Uterus (tissue), 4 donors: ENCODE measurements around the gene BRPF3. TPM values are rescaled to one million over a fixed set of nuclear protein-coding genes. Genes with fewer than 3 reads are reported as not detected.
A peak's percentile ranks its signal among the peaks of the same experiment; 100 is the strongest.

Experiments used
- DNase-seq, 2 donors: peaks; one replicate each; pipeline ENCODE4 v3.0.0-alpha.2; 2019 to 2020
- H3K27ac ChIP-seq, 2 donors: fragments of 200-600 bp; sonication (generic); 1 replicate in 1 of 2; 2 replicates in 1 of 2; pipeline ENCODE4 v1.5.1; 2016 to 2018
- H3K27me3 ChIP-seq, 2 donors: fragments of 200-600 bp; sonication (generic); one replicate each; pipeline ENCODE4 v1.5.1; 2018 to 2019; ENCODE audit warnings: control low read depth in 1 of 2
- H3K36me3 ChIP-seq, 2 donors: fragments of 200-600 bp; sonication (generic); one replicate each; pipeline ENCODE4 v1.5.1; 2019; ENCODE audit warnings: control low read depth in 1 of 2
- H3K4me1 ChIP-seq, 2 donors: fragments of 200-600 bp; sonication (generic); one replicate each; pipeline ENCODE4 v1.5.1; 2018 to 2019; ENCODE audit warnings: control low read depth in 1 of 2
- H3K4me3 ChIP-seq, 2 donors: fragments of 200-600 bp; sonication (generic); 1 replicate in 1 of 2; 2 replicates in 1 of 2; pipeline ENCODE4 v1.5.1; 2018 to 2019; ENCODE audit warnings: mild to moderate bottlenecking in 1 of 2
- H3K9me3 ChIP-seq, 2 donors: fragments of 200-600 bp; sonication (generic); one replicate each; pipeline ENCODE4 v1.5.1; 2019; ENCODE audit warnings: control low read depth in 1 of 2
- POLR2A ChIP-seq, 2 donors: fragments of 450-650 bp; IDR thresholded peaks; one replicate each; pipeline ENCODE4 v1.6.1; 2016; ENCODE audit warnings: antibody characterized with exemption in 2 of 2, mild to moderate bottlenecking in 1 of 2, moderate library complexity in 1 of 2
- intact Hi-C: fragments of 100-400 bp; cut with DNase I; formaldehyde crosslinking; loops from one replicate; pipeline ENCODE4 v1.15.1; 2023; ENCODE audit warnings: low total_unique reads
- total RNA-seq, 4 donors: library from RNA; depleted of rRNA in 3 of 4; stranded (reverse); fragments of >200 nt in 3 of 4; gene quantifications; one replicate each; pipeline versions ENCODE4 v1.1.0 to v1.2.4, GENCODE V29; 2014 to 2023
- TF ChIP-seq, protein P1 (sequence below), 4 experiments: fragments of 200-600 bp in 2 of 4; fragments of 450-650 bp in 2 of 4; sonication (generic) in 2 of 4; IDR thresholded peaks; one replicate each; pipeline ENCODE4 v1.5.1; 2016 to 2019; ENCODE audit warnings: antibody characterized with exemption in 4 of 4, mild to moderate bottlenecking in 2 of 4, moderate library complexity in 1 of 4
- donor health status: DM: yes; HTN: yes; CAD: no.

Gene BRPF3
- total RNA-seq, 4 donors from 2014 or later: 8.5 to 44.5 (median 27.3) TPM

DNA sequence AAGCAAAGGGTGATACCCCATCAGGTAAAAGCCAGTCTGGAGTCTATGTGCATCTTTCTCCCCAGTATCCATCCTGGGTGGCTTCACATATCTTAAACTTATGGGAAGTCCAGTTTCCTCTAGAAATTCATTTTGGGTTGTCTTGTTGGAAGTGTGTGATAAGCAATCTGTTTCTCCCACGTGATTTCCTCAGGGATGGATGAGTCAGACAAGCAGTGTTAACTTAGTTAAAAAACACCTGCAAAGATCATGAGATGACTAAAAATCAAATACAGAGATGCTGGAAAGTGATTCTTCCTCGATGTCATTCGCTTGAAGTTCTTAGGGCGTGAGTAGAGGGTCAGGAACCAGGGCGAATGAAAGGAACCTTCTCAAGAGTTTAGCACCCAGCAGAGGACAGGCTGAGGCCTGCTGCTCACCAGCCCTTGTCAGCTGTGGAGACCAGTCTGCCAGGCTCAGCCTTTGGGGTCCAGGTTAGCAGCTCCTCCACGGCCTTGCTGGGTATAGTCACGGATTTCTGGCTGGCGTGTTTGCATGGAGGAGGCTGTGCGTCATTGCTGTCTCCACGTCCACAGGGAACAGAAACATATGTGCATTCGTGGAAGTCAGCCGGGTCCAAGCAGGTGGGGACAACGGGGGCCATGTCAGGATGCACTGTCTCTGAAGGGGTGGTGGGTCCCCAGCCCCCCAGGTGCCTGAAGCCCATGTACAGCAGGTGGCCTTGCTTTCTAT, 70.5 kb downstream of the BRPF3 start:
- H3K27me3 ChIP-seq: no peaks in the 10 kb centered on the region
- no peaks in the 10 kb centered on the region for H3K4me1 ChIP-seq
- DNase-seq: no peak
- peak overlapping the region in 1 of 2 donors; percentile 50 for H3K27ac ChIP-seq
- no peaks in the 10 kb centered on the region for H3K36me3 ChIP-seq
- no peak overlapping the region for H3K4me3 ChIP-seq
- no peak for TF ChIP-seq POLR2A (IDR thresholded peaks at IDR 0.05)
- TF ChIP-seq, protein P1, sequence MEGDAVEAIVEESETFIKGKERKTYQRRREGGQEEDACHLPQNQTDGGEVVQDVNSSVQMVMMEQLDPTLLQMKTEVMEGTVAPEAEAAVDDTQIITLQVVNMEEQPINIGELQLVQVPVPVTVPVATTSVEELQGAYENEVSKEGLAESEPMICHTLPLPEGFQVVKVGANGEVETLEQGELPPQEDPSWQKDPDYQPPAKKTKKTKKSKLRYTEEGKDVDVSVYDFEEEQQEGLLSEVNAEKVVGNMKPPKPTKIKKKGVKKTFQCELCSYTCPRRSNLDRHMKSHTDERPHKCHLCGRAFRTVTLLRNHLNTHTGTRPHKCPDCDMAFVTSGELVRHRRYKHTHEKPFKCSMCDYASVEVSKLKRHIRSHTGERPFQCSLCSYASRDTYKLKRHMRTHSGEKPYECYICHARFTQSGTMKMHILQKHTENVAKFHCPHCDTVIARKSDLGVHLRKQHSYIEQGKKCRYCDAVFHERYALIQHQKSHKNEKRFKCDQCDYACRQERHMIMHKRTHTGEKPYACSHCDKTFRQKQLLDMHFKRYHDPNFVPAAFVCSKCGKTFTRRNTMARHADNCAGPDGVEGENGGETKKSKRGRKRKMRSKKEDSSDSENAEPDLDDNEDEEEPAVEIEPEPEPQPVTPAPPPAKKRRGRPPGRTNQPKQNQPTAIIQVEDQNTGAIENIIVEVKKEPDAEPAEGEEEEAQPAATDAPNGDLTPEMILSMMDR (IDR thresholded peaks at IDR 0.05): no peak
- intact Hi-C loops: no loop called here
- no peaks in the 10 kb centered on the region for H3K9me3 ChIP-seq

DNA sequence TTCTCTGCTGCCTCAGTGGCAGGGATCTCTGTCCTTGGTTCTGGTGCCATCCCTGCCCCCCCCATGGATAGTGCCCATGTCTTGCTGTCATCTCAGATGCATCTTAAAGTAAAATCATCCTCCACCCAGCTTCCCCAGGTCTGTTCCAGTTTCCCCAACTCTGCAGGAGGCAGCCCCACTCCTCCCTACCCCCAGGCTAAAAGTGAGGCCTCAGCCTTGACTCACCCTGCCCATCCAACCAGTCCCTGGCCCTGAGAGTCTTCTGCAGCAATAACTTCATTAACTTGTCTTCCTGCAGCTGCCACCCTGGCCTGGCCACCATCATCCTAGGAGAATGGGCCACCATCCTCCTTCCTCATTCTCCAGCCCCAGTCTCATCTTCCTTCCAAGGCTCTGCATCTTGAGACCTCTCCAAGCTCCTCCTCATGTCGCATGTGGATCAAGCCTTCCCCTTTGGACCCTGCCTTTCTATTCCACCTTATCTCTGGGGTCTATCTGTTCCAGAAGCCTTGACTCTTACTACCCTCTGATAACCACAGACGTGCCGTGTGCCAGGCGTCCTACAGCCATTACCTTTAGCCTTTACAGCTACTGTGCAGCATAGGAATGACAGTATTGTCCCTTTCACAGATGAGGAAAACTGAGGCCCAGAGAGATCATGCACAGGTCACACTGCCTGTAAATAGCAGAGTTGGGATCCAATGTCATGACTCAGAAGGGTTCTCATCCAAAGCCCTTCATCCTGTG, 71.4 kb downstream of the BRPF3 start:
- Histone ChIP-seq H3K4me1 (no peaks in the 10 kb centered on the region), H3K36me3 (no peaks in the 10 kb centered on the region), H3K27me3 (no peaks in the 10 kb centered on the region), H3K4me3 (no peak overlapping the region), H3K9me3 (no peaks in the 10 kb centered on the region), H3K27ac (no peak overlapping the region)
- no peak for DNase-seq
- intact Hi-C loops: no loop called here
- TF ChIP-seq POLR2A (IDR thresholded peaks at IDR 0.05): no peak
- TF ChIP-seq, protein P1 (IDR thresholded peaks at IDR 0.05): no peak

DNA sequence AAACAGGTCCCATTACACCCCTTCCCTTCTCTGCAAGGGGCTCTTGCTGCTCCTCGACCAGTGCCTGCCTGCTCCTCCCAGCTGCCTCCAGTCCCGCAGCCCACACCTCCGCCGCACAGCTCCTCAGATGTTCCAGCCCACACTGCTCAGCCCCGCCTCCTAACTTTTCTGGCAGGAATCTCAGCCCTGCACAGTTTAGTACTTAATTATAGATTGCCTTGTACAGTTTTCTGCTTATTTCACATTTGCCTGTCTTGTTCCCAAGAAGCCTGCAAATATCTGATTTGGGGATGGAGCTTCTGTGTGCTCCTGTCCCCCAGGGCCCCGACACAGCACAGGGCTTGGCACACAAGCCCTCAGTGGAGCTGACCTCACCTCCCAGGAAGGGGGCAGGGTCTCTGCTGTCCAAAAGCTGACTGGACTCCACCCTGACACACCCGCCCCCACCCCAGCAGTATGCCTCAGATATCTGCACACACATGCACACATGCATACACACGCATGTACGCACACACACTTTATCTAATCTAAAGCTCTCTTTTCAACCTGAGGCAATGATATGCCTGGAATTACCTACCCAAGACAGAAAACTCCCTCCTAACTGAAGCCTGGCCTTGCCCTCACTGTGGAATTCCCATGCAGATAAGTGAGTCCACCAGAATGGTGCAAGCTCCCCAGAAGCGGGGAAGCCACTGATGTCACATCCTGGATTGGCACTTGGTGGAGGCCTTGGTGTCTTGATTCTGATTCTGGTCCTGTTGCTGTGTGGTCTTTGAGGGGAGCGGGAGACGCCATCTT, 72.1 kb downstream of the BRPF3 start:
- no peaks in the 10 kb centered on the region for H3K27me3 ChIP-seq
- H3K9me3 ChIP-seq: no peaks in the 10 kb centered on the region
- peak; percentile 44 to 59 for DNase-seq
- intact Hi-C loops: no loop called here
- TF ChIP-seq, protein P1 (IDR thresholded peaks at IDR 0.05): no peak
- TF ChIP-seq POLR2A (IDR thresholded peaks at IDR 0.05): no peak
- no peak overlapping the region for H3K4me3 ChIP-seq
- no peaks in the 10 kb centered on the region for H3K36me3 ChIP-seq
- H3K4me1 ChIP-seq: no peaks in the 10 kb centered on the region
- H3K27ac ChIP-seq: no peak overlapping the region

DNA sequence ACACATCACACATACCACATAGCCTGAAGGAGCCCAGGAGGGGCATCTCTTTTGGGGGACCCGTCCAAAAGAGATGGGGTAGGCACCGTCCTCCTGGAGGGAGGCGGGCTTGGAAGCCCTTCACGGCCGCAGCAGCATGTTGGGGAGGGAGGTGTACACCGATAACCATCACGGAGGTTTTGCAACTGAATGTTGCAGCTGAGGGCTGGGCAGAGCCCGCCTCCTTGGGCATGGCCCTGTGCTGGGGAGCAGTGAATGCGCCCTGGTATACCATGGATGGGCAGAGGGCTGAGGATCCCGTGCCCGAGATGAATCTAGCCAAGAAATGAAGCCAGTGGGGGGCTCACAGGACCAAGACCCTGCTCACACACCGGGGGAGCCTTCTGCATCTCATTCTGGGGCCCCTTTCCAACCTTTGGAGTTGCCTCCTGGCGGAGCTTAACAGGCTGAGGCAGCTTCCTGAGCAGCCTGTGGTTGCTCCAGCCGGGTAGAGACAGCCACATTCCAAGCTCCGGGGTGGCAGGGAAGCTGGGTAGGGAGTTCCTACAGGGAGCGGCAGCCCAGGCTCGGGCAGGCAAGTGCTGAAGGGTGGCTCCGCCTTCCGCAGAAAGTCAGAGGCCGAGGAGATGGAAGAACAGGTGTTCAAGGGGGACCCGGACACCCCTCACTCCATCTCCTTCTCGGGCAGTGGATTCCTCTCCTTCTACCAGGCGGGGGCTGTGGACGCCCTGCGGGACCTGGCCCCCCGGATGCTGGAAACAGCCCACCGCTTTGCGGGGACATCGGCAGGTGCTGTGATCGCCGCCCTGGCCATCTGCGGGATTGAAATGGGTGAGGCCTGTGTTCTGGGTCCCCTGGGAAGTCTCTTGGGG, 73.5 kb downstream of the BRPF3 start, which contains the start of gene PNPLA1:
PNPLA1 (plus strand) TSS at position 227 of the 872 bp plus-strand sequence; CDS start at position 627, 400 bp downstream.
- Histone ChIP-seq H3K27me3 (no peaks in the 10 kb centered on the region), H3K4me3 (no peak within 1 kb of the TSS), H3K9me3 (no peaks in the 10 kb centered on the region), H3K4me1 (no peaks in the 10 kb centered on the region), H3K27ac (no peak within 1 kb of the TSS), H3K36me3 (no peaks in the 10 kb centered on the region)
- no peak for DNase-seq
- intact Hi-C loops: no loop called here
- no peak for TF ChIP-seq POLR2A (IDR thresholded peaks at IDR 0.05)
- TF ChIP-seq, protein P1 (IDR thresholded peaks at IDR 0.05): no peak
